ENCODE data around the gene FMN1. TPM values are rescaled to one million over a fixed set of nuclear protein-coding genes. Genes with fewer than 3 reads are reported as not detected.

FMN1 gene
- total and polyA plus RNA-seq, 7 donors: 0.21 to 20.0 (median 2.5) TPM

DNA sequence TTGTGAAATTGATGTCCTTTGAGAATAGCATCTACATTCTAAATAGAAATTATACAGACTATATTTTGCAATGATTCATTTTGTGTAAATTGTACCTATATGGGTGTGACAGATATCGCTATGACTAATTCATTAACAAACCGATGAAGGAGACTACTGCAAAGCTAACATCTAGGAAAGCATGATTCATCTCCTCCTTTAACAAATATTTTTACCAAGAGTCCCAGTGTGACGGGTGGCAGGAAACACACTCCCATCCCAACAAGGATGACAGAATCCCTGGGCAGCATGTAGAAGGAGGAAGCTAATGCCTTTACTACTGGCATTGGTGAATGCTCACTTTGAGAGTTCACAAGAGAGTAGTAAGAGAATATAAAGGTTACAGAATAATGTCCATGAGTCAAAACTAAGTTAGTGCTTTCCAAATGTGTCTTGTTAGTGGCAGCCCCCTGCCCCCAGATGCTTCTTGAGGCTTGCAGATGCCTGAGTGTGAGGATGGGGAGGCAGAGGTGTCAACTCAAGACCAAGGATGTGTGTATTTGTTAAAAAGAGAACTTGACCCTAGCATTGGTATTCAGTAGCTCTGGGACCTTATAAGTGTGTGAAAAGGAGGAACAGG, 180.6 kb downstream of the FMN1 start:
- TF ChIP-seq, protein P1, sequence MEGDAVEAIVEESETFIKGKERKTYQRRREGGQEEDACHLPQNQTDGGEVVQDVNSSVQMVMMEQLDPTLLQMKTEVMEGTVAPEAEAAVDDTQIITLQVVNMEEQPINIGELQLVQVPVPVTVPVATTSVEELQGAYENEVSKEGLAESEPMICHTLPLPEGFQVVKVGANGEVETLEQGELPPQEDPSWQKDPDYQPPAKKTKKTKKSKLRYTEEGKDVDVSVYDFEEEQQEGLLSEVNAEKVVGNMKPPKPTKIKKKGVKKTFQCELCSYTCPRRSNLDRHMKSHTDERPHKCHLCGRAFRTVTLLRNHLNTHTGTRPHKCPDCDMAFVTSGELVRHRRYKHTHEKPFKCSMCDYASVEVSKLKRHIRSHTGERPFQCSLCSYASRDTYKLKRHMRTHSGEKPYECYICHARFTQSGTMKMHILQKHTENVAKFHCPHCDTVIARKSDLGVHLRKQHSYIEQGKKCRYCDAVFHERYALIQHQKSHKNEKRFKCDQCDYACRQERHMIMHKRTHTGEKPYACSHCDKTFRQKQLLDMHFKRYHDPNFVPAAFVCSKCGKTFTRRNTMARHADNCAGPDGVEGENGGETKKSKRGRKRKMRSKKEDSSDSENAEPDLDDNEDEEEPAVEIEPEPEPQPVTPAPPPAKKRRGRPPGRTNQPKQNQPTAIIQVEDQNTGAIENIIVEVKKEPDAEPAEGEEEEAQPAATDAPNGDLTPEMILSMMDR (IDR thresholded peaks at IDR 0.05): no peak
- no peak for DNase-seq
- Histone ChIP-seq H3K9me3 (no peaks in the 10 kb centered on the region), H3K4me3 (no peak overlapping the region), H3K27me3 (ENCODE audit: insufficient read depth in 3 of 3, low read length in 2 of 3) (no peaks in the 10 kb centered on the region), H3K36me3 (ENCODE audit: insufficient read depth in 1 of 2, low read depth in 1 of 2) (no peaks in the 10 kb centered on the region), H3K27ac (no peak overlapping the region), H3K4me1 (no peaks in the 10 kb centered on the region)
- ATAC-seq: no peak
- intact Hi-C loops (cut with DNase I): no loop called here
- 70 to 71% (median 70%) methylated on average over 3 of the region's 3 CpGs for WGBS, 3 donors

DNA sequence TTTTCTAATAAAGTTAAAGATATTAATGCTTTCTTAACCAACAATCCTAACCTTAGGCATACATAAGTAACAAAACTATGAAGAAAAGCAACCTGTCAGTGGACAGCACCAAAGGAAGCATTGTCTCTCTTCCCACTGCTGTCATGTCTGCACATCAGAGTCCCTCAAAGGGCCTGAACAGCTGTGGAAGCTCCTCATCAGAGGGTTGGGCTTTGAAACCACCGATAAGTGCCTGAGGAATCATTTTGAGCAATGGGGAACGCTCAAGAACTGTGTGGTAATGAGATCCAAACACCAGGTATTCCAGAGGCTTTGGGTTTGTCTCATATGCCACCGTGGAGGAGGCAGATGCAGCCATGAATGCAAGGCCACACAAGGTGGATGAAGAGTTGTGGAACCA, 182.5 kb downstream of the FMN1 start:
- DNase-seq (no peak), ATAC-seq (no peak)
- TF ChIP-seq, protein P1 (IDR thresholded peaks at IDR 0.05): no peak
- Histone ChIP-seq H3K27me3 (ENCODE audit: insufficient read depth in 3 of 3, low read length in 2 of 3) (no peaks in the 10 kb centered on the region), H3K27ac (no peak overlapping the region), H3K9me3 (no peaks in the 10 kb centered on the region), H3K4me1 (no peaks in the 10 kb centered on the region), H3K36me3 (ENCODE audit: insufficient read depth in 1 of 2, low read depth in 1 of 2) (no peaks in the 10 kb centered on the region), H3K4me3 (no peak overlapping the region)
- intact Hi-C loops (cut with DNase I): no loop called here
- 67 to 85% (median 69%) methylated on average over 3 of the region's 3 CpGs for WGBS, 3 donors

DNA sequence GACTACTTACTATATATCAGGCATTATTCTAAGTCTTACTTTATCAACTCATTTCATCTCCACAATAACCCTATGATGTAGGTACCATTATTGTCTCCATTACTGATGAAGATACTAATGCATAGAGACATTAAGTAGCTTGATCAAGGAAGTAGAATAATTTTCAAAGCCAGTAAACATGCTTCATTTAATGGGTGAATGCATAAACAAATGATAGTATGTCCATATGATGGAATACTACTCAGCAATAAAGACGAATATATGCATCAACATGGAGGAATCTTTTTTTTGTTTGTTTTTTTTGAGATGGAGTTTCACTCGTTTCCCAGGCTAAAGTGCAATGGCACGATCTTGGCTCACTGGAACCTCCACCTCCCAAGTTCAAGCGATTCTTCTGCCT, 184.9 kb downstream of the FMN1 start:
- H3K4me3 ChIP-seq: no peak overlapping the region
- no peaks in the 10 kb centered on the region for H3K36me3 ChIP-seq (ENCODE audit: insufficient read depth in 1 of 2, low read depth in 1 of 2)
- no peaks in the 10 kb centered on the region for H3K4me1 ChIP-seq
- no peak overlapping the region for H3K27ac ChIP-seq
- 91 to 93% (median 93%) methylated on average over 4 of the region's 4 CpGs for WGBS, 3 donors
- TF ChIP-seq, protein P1 (IDR thresholded peaks at IDR 0.05): no peak
- intact Hi-C loops (cut with DNase I): no loop called here
- ATAC-seq: no peak
- no peak for DNase-seq
- H3K27me3 ChIP-seq (ENCODE audit: insufficient read depth in 3 of 3, low read length in 2 of 3): no peaks in the 10 kb centered on the region
- no peaks in the 10 kb centered on the region for H3K9me3 ChIP-seq

DNA sequence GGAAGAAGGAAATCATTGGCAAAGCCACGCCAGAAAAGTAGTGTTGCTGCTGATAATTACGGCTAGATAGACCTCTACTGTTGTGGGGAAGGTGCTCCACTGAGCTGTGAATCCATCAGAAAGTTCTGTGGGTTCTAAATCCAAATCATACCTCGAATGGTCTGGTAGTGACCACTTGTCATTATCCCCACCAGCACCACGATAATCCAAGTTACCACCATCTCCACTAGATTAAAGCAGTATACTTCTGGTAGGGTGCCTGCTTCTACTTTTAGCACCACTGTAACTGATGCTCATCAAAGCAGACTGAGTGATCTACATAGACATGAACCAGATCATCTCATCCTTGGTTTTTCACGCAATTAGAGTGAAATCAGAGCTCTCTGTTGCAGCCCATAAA, 185.5 kb downstream of the FMN1 start:
- H3K27me3 ChIP-seq (ENCODE audit: insufficient read depth in 3 of 3, low read length in 2 of 3): no peaks in the 10 kb centered on the region
- ATAC-seq (no peak), DNase-seq (no peak)
- TF ChIP-seq, protein P1 (IDR thresholded peaks at IDR 0.05): no peak
- no peaks in the 10 kb centered on the region for H3K9me3 ChIP-seq
- WGBS, 3 donors: 55 to 73% (median 55%) methylated on average over 5 of the region's 5 CpGs
- no peak overlapping the region for H3K27ac ChIP-seq
- H3K36me3 ChIP-seq (ENCODE audit: insufficient read depth in 1 of 2, low read depth in 1 of 2): no peaks in the 10 kb centered on the region
- H3K4me1 ChIP-seq: no peaks in the 10 kb centered on the region
- intact Hi-C loops (cut with DNase I): no loop called here
- H3K4me3 ChIP-seq: no peak overlapping the region

Measured in psoas muscle (tissue), 8 donors.